HG02623 (cell line): ENCODE data around the gene MON1B.

Source experiments
- ATAC-seq: cut with Tn5 transposase; IDR thresholded peaks from one replicate; pipeline ENCODE4 v1.9.1; 2021; ENCODE audit warnings: moderate library complexity; ENCODE audit not compliant: unreplicated experiment

Gene MON1B

GRCh38 chr16:77195411-77195810, 4.4 kb downstream of the MON1B start:
- ATAC-seq: no peak

DNA sequence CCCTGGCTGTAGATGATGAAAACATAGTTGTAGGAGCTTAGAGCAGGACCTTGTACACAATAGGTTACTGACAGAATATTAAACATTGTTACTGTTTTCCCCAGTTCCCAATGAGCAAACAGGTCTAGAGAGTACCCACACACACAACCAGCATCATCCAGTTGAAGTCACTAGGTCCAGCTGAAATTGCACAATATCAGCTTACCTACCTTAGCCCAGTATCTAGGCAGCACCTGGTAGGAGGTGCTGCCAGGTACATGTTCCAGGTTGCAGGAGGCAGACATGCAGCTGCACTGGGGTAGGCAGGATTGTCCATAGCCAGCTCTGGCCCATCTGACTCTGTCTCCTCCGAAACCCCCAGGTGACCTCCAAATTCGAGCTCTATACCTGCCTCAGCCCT, 6.8 kb downstream of the MON1B start:
- ATAC-seq: no peak

DNA sequence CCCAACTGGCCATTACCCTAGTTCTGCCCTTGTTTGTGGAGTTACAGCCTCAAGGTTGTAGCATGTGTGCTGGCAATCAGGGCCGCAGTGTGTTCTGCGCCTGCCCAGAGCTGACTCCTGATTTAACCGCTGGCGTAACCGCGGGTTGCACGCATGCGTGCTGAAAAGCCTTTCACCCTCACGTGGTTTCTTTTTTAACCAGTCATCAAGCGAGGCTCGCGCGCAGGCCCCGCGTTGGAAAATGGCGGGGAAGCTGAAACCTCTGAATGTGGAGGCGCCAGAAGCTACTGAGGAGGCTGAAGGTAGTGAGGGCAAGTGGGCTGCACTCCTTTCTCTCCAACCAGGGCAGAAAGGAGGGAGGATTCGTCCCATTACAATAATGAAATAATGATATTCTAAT, 8.2 kb downstream of the MON1B start, which contains the start of gene SYCE1L:
Gene SYCE1L (plus strand): TSS at position 198 of the 400 bp plus-strand sequence. CDS start 44 bp downstream, at position 242.
- no peak for ATAC-seq

GRCh38 chr16:77206533-77206932, 15.5 kb downstream of the MON1B start:
- ATAC-seq: no peak

DNA sequence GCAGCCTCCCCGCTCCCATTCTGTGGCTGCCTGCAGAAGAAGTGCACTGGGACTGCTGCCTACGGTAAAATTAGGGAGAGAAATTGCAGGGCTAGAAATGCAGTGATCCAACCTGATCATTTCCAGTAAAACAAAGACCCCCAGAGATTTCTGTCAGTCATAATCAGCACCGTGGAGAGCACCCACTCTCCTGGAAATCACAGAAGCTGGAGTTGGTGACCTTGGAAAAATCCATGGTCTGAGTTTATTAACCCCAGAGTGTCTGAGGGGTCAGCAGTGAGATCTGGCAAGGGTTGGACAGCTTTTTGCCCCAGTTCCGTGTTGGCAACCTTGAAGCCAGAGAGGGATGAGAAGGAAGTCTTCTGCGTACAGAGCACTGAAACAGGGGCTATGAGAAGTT, 16.0 kb downstream of the MON1B start:
- no peak for ATAC-seq

- ATAC-seq: no peak
Observed at GRCh38 chr16:77208382-77208781, 17.4 kb downstream of the MON1B start.

DNA sequence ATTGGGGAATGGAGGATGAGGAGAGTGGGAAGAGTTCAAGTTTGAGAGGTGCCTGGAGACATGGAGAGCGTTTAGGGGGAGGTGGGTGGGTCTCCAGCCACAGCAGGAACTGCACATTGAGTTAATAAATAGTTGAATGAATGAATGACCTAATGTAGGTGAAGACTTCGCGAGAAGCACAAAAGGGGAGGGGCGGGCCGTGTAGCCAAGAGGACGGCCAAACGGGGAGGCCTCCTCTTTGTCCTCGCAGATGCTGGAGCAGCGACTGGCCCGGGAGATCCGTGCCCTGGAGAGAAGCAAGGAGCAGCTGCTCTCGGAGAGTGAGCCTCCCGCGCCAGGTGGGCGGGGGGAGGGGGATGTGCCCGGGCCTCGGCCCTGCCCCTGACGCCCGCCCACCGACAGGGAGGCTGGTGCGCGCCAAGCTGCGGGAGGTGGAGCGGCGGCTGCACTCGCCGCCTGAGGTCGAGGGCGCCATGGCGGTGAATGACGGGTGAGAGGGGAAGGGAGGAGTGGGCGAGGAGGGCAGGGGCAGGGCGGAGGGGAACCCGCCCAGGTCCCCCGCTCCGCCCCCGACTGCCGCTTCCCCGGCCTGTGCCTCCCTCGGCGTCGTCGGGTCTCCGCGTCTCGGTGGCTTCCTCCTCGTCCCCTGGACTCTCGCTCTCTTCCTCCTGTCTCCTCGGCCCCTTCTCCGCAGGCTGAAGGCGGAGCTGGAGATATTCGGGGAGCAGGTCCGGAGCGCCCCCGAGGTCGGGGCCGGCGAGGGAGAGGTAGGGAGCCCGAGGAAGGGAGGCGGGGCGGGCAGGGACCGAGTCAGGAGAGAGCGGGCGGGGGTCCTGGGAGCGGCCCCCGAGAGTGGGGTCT, 21.1 kb downstream of the MON1B start:
- peak; percentile 70 for ATAC-seq

DNA sequence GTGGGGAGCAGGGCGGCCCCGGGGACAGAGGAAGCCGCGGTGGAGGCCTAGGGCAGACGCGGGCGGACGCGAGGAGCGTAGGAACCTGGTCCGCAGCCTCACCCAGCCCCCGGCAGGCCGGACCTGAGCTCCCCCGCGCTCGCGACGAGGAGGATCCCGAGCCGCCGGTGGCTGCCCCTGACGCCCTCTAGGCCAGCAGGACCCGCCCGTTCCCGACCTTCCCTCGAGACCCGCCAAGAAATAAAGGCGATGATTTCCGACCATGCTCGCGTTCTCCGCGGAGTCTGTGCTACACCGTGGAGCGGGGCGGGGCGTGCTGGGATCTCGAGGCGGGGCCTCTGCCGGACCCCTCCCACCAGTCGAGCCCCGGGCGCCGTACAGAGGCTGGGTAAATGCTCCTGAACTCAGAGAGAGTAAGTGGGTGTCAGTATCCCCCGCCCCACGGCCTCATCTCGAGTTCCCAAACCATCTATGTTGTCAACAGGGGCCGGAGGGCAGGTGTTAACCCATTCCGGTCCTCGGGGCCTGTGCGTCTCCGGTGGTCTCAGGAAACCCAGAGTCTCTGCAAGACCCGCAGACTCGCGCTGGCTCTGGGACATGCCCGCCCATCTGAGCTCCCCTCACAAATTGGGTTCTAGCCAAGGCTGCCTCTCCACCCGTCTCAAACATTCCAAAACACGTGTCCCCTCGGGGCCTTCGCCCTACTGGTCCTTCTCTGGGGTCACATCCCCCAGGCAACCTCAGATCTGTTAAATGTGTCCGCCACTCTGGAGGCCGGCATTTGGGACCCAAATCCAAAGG, 22.0 kb downstream of the MON1B start:
- peak; percentile 70 for ATAC-seq

- ATAC-seq: no peak
Observed at GRCh38 chr16:77213542-77214106, 22.6 kb downstream of the MON1B start.

GRCh38 chr16:77214411-77215138, 23.6 kb downstream of the MON1B start:
- ATAC-seq: no peak

- no peak for ATAC-seq
Observed at GRCh38 chr16:77219437-77219836, 28.4 kb downstream of the MON1B start.

DNA sequence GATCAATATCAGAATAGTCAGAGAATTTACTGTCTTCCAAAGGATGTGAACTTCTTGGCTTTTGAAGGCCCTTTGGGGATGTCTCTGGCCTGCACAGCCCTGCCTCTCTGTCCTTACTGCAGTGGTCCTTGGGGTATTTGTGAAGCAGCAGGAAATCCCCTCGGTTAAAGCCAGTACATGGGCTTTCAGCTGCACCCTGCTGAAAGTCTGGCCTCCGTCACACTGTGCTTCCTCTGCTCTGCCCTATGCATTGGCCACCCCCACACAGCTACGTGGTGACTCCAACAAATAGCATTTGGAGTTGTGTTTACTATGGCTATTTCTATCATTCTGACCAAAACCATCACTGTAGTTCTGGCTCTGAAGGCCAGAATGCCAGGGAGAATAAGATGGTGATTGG, 29.4 kb downstream of the MON1B start:
- peak; percentile 73 for ATAC-seq

DNA sequence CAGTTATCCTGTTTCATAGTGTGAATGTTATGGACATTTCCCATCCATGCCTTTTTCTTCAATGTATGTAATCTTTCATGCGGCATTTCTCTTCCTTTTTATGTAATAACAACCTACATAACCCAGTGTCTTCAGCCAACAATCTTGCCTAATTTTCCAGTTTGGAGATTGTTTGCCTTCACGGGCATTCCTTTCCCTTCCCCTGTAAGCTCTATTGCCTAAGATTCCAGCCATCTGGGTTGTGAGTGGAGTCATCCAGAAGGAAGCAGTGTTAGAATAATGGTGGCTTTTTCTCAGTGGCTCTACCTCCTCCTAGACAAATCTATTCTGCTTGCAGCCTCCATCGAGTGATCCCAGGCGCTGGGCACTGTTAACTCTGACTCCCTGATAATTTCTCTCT, 30.5 kb downstream of the MON1B start:
- no peak for ATAC-seq

GRCh38 chr16:77223184-77223583, 32.2 kb downstream of the MON1B start:
- ATAC-seq: no peak

DNA sequence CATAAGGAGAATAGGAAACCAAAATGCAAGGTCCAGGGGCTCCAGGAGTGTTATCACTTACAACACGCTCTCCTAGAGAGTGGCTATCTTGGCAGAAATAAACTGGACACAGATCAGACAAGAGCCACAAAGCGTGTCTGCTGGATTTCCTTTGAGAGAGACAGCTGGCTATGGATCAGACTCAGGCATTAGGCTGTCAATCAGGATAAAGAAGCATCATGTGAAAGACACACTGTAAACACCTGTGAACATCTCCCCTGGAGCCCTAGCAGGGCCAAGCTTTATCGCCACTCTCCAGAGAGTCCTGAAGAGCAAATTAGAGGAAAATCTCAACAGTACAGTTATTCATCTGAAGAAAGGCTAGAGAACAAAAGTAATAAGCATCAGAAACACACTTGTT, 34.2 kb downstream of the MON1B start:
- ATAC-seq: no peak

- ATAC-seq: peak; percentile 79
Observed at GRCh38 chr16:77227745-77228144, 36.8 kb downstream of the MON1B start.

DNA sequence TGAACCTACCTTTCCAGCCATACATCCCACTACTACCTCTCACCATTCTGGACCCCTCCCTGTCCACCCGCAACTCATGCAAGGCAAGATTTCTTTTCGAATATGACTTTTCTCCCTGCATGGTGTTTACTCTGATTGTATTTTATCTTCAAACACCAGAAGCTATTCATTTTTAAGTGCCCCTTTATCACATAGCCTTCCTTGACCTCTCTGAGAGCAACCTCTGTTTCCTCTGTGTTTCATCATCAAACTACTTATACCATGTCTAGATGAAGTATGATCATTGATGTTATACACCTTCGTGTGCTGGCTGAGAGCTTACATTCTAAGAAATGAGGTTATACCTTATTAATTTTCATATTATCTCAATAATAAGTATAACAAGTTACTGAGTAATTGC, 40.1 kb downstream of the MON1B start:
- no peak for ATAC-seq

GRCh38 chr16:77233799-77234519, 43.0 kb downstream of the MON1B start:
- no peak for ATAC-seq

DNA sequence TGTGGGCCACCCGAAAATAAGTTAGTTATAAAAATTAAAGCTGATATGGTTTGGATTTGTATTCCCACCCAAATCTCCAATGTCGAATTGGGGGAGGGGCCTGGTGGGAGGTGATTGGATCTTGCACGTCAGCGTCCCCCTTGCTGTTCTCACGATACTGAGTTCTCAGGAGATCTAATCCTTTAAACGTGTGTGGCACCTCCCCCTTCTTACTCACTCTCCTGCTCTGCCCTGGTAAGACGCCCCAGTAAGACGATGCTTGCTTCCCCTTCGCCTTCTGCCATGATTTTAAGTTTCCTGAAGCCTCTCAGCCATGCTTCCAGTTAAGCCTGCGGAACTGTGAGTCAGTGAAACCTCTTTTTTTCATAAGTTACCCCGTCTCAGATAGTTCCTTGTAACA, 43.6 kb downstream of the MON1B start:
- no peak for ATAC-seq

- ATAC-seq: peak; percentile 99
Observed at GRCh38 chr16:77236063-77236511, 45.1 kb downstream of the MON1B start.
